Ovary (tissue), 9 donors: ENCODE results near the gene HNRNPC. TPM values are rescaled to one million over a fixed set of nuclear protein-coding genes. Genes with fewer than 3 reads are reported as not detected.
"Not testable (repeated sequence)": the region's sequence is repeated elsewhere in the genome, so short reads cannot be mapped to it uniquely, and the experiment has no call there.

Experiments
- DNase-seq, 5 donors: peaks; one replicate each; pipeline ENCODE4 v3.0.0-alpha.2; 2019 to 2020
- H3K27ac ChIP-seq, 2 donors: fragments of 200-600 bp; one replicate each; pipeline versions ENCODE4 v1.5.1 to v1.8.0; 2019 to 2022
- H3K27me3 ChIP-seq: fragments of 200-600 bp; one replicate; pipeline ENCODE4 v1.8.0; 2022
- H3K36me3 ChIP-seq: fragments of 200-600 bp; sonication (generic); one replicate; pipeline ENCODE4 v1.5.1; 2019
- H3K4me1 ChIP-seq: one replicate; pipeline ENCODE4 v1.8.1; 2013; ENCODE audit warnings: mild to moderate bottlenecking, moderate library complexity; ENCODE audit not compliant: insufficient read depth
- H3K4me3 ChIP-seq: fragments of 200-600 bp; sonication (generic); one replicate; pipeline ENCODE4 v1.5.1; 2017
- H3K9me3 ChIP-seq, 2 donors: fragments of 200-600 bp in 1 of 2; sonication (generic) in 1 of 2; one replicate each; pipeline versions ENCODE4 v1.5.1 to v1.8.1; 2013 to 2019; ENCODE audit warnings: mild to moderate bottlenecking in 1 of 2, moderate library complexity in 1 of 2
- EP300 ChIP-seq: sonication (generic); formaldehyde crosslinking; IDR thresholded peaks from one replicate; pipeline ENCODE4 v1.6.1; 2017; ENCODE audit warnings: antibody characterized with exemption
- POLR2A ChIP-seq: fragments of 450-650 bp; IDR thresholded peaks from one replicate; pipeline ENCODE4 v1.6.1; 2017; ENCODE audit warnings: antibody characterized with exemption, mild to moderate bottlenecking, moderate library complexity
- WGBS, 3 donors: extraction: QIAGEN DNeasy Blood & Tissue Kit in 1 of 3; methylation state at CpG; one replicate each; pipeline versions ENCODE4 v1.1.5 to v1.1.7; 2013 to 2017; 5-methylcytosine and 5-hydroxymethylcytosine counted together
- intact Hi-C, 4 donors: fragments of 100-400 bp; cut with DNase I; formaldehyde crosslinking; loops; one replicate each; pipeline versions ENCODE4 v1.11.0 to v1.15.1; 2022 to 2023
- polyA plus RNA-seq, 2 donors: library from polyadenylated mRNA; stranded (reverse); fragments of 200-250 nt in 1 of 2; fragments of 350-450 nt in 1 of 2; fragmentation: Illumina TruSeq in 1 of 2; extraction: RNeasy Lipid Tissue Mini Kit (QIAGEN cat#74804) in 1 of 2; gene quantifications; one replicate each; pipeline ENCODE4 v1.2.3, GENCODE V29; 2013 to 2014
- total RNA-seq, 7 donors: library from RNA; depleted of rRNA in 2 of 7; stranded (reverse); fragments of >200 nt in 2 of 7; fragmentation: NEBNext Ultra II Directional in 3 of 7; extraction: Animal tissue kit (Norgen Biotek cat#: 25700) in 3 of 7; gene quantifications; one replicate each; pipeline versions ENCODE4 v1.1.0 to v1.2.4, GENCODE V29; 2016 to 2023
- TF ChIP-seq, protein P1 (sequence below), 3 donors: fragments of 450-650 bp in 2 of 3; fragments of 200-600 bp in 1 of 3; IDR thresholded peaks; one replicate each; pipeline versions ENCODE4 v1.5.1 to v1.8.0; 2016 to 2022; ENCODE audit warnings: antibody characterized with exemption in 3 of 3, mild to moderate bottlenecking in 1 of 3
- donor health status: DM: no; HTN: no; CAD: no; lungs with moderate emphysema.
- donor health status: DM: no; HTN: no; CAD: no.
- donor health status: Bipolar disorder and iron deficiency.
- donor health status: DM: yes; HTN: yes; CAD: no.
- donor health status: DM: no; HTN: no; CAD: no.
- donor health status: DM: yes; HTN: yes; CAD: no.

HNRNPC gene
- total and polyA plus RNA-seq, 9 donors: 427 to 913 (median 526) TPM

DNA sequence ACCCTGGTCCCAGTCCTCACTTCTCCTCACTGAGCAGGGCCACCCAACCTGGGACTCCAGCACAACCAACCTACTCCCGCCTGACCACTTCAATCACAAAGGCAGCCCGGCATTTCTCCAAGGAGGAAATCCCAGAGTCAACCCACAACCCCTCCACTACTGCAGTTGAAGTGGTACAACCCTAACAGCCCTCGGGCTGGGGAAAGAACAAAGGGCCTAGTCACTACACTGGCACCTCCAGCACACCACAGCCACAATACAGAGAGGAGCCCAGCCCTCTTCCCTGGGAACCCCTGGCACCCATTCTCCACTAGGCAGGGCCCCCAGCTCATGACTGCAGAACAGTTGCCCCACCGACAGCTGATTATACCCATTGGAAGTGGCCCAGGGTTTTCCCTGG lies 99.7 kb downstream of the HNRNPC start:
- H3K4me3 ChIP-seq: no peak overlapping the region
- WGBS, 3 donors: 72 to 92% (median 81%) methylated on average over 4 of the region's 4 CpGs
- no peaks in the 10 kb centered on the region for H3K36me3 ChIP-seq
- no peak for DNase-seq
- intact Hi-C loops: no loop called here
- TF ChIP-seq EP300 (no peak), POLR2A (no peak)
- TF ChIP-seq, protein P1, sequence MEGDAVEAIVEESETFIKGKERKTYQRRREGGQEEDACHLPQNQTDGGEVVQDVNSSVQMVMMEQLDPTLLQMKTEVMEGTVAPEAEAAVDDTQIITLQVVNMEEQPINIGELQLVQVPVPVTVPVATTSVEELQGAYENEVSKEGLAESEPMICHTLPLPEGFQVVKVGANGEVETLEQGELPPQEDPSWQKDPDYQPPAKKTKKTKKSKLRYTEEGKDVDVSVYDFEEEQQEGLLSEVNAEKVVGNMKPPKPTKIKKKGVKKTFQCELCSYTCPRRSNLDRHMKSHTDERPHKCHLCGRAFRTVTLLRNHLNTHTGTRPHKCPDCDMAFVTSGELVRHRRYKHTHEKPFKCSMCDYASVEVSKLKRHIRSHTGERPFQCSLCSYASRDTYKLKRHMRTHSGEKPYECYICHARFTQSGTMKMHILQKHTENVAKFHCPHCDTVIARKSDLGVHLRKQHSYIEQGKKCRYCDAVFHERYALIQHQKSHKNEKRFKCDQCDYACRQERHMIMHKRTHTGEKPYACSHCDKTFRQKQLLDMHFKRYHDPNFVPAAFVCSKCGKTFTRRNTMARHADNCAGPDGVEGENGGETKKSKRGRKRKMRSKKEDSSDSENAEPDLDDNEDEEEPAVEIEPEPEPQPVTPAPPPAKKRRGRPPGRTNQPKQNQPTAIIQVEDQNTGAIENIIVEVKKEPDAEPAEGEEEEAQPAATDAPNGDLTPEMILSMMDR (IDR thresholded peaks at IDR 0.05): no peak
- H3K27me3 ChIP-seq: no peaks in the 10 kb centered on the region
- no peaks in the 10 kb centered on the region for H3K9me3 ChIP-seq
- no peaks in the 10 kb centered on the region for H3K4me1 ChIP-seq
- H3K27ac ChIP-seq: no peak overlapping the region

- WGBS, 3 donors: 79 to 84% (median 80%) methylated on average over 8 of the region's 8 CpGs
- Histone ChIP-seq H3K36me3 (no peaks in the 10 kb centered on the region), H3K27ac (no peak overlapping the region), H3K27me3 (no peaks in the 10 kb centered on the region), H3K9me3 (no peaks in the 10 kb centered on the region), H3K4me3 (no peak overlapping the region), H3K4me1 (no peaks in the 10 kb centered on the region)
- DNase-seq: no peak
- TF ChIP-seq, protein P1 (IDR thresholded peaks at IDR 0.05): no peak
- TF ChIP-seq POLR2A (no peak), EP300 (no peak)
- intact Hi-C loops: no loop called here
These were observed 101.2 kb downstream of the HNRNPC start for GRCh38 chr14:21168055-21168454.

- H3K36me3 ChIP-seq, H3K4me1 ChIP-seq, intact Hi-C loops, H3K27me3 ChIP-seq, DNase-seq, H3K4me3 ChIP-seq, H3K27ac ChIP-seq, H3K9me3 ChIP-seq: not testable (repeated sequence)
- 24 to 40% (median 25%) methylated on average over 1 of the region's 1 CpG for WGBS, 3 donors
These were observed 103.6 kb downstream of the HNRNPC start for GRCh38 chr14:21165670-21166069.

- H3K4me1 ChIP-seq, H3K27me3 ChIP-seq, H3K4me3 ChIP-seq, H3K9me3 ChIP-seq, H3K27ac ChIP-seq, H3K36me3 ChIP-seq, intact Hi-C loops, DNase-seq: not testable (repeated sequence)
- WGBS, 3 donors: 42 to 52% (median 49%) methylated on average over 7 of the region's 7 CpGs
These were observed 104.1 kb downstream of the HNRNPC start for GRCh38 chr14:21165002-21165605.

DNA sequence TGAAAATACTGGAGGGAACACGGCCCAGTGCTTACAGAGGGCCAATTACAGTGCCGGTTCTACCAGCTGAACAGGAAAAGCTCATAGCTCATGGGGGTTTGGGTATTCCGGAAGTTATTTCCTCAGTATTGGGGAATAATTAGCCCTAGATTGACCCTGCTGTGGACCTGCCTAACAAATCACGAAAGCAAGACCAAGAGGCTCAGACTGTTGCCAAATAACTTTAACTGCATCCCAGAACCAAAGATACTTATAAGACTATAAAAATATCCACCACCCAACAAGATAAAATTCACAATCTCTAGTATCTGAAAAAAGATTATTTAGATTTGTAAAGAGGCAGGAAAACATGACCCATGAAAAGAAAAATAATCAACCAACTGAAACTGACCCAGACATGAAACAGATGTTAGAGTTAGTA lies 105.4 kb downstream of the HNRNPC start:
- TF ChIP-seq EP300 (no peak), POLR2A (no peak)
- TF ChIP-seq, protein P1 (IDR thresholded peaks at IDR 0.05): no peak
- Histone ChIP-seq H3K36me3 (no peaks in the 10 kb centered on the region), H3K4me3 (no peak overlapping the region), H3K27me3 (no peaks in the 10 kb centered on the region), H3K4me1 (no peaks in the 10 kb centered on the region), H3K27ac (no peak overlapping the region), H3K9me3 (no peaks in the 10 kb centered on the region)
- intact Hi-C loops: no loop called here
- WGBS, 3 donors: 53 to 69% (median 61%) methylated on average over 4 of the region's 4 CpGs
- DNase-seq: no peak
